Fibroblast of skin of abdomen (primary cell): ENCODE results near the gene CDH11.

ENCODE experiments used
- DNase-seq: peaks from one replicate; pipeline ENCODE4 v3.0.0-alpha.2; 2013

The CDH11 gene

GRCh38 chr16:65116818-65117430, 4.9 kb downstream of the CDH11 start:
- DNase-seq = peak; percentile 51

- no peak for DNase-seq
These were observed 5.6 kb downstream of the CDH11 start for GRCh38 chr16:65116216-65116615.

- no peak for DNase-seq
These were observed 7.3 kb downstream of the CDH11 start for GRCh38 chr16:65114527-65114926.

GRCh38 chr16:65113441-65113840, 8.4 kb downstream of the CDH11 start:
- DNase-seq = no peak

DNA sequence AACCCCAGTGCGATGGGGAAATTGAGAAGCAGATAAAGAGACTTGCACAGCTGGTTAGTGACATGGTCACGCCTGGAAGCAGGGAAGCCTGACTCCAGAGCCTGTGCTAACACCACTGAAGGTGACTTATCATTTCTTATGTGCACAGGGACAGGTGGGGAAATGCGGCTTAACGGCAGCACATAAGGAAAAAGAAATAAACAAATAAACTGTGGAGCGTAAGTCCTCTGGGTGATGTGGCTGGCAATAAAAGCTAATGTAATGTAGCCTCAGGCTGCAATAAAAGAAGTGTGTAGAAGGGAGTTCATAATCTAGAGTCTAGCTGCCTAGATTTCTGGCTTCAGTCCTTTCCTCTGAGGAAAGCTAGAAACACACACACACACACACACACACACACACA, 10.6 kb downstream of the CDH11 start:
- DNase-seq = no peak

- DNase-seq = peak; percentile 78
These were observed 15.1 kb downstream of the CDH11 start for GRCh38 chr16:65106757-65107156.

- DNase-seq = no peak
These were observed 16.7 kb downstream of the CDH11 start for GRCh38 chr16:65105171-65105570.

DNA sequence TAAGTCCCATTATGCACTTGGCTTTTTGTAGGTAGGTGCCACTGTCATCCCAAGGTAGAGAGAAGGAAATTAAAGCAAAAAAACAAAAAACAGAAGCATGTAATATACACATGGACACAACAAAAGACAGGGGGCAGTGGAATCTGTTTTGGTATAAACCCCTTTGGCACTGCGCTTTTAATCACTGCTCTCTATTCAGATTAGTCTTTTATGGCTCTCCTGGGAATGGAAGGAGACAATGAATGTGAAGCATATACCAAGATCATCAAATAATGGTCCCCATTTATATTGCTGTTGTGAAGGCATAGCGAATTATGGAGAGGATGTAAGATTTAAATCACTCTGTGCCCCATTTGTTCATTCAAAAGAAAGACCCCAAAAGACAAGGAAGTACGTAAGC, 17.4 kb downstream of the CDH11 start:
- no peak for DNase-seq

DNA sequence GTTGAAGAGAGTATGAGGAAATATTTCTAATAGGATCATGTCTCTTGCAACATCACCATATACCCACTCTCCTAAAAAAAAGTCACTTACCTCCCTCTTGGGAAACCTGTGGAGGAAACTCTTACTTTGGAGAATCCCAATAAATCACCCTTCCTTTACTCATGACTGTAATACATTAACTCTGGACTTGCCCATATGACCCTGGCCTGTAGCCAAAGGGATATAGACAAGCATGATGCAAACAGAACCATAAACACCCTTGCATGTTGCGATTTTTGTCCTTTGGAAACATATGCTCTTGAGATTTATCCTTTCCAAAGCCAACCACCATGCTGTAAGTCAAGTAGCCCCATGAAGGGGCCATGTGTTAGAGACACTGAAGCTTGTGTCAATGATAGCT, 19.5 kb downstream of the CDH11 start:
- DNase-seq = no peak

DNA sequence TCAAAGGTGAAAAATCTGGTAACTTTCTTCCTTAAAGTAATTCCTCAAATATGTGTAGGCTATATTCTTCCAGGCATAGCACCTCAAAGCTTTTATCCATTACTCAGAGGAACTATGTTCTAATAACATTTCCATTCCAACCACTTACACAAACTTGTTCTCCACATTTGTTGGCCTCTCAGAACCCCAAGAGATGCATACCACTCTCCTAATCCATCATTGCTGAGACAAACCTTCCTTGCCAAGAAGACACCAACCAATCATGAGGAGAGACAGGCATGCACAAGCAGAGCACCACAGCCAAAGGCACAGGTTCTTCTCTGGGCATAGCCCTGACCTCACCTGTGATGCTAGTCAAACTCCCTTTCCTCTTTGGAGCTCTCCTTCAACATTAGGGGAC, 20.9 kb downstream of the CDH11 start:
- peak; percentile 43 for DNase-seq

GRCh38 chr16:65099607-65100006, 22.3 kb downstream of the CDH11 start:
- DNase-seq = no peak

DNA sequence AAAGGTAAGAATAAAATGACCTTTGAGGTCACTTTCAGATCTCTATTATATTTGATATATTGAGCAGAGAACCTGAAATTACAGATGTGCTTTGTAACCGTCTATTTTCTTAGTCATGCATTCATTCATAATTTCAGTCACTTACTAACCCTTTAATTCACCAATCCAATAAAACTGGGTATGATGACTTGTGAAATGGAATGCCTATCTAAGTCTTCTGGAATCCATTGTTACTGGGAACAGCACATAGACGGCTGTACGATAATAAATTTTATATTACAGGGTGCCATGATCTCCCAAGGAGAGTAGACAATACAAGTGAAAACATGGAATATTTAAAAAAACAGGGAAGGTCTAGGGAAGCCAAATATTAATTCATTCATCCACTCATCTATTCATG, 22.9 kb downstream of the CDH11 start:
- peak; percentile 43 for DNase-seq

GRCh38 chr16:65097296-65097695, 24.6 kb downstream of the CDH11 start:
- no peak for DNase-seq

DNA sequence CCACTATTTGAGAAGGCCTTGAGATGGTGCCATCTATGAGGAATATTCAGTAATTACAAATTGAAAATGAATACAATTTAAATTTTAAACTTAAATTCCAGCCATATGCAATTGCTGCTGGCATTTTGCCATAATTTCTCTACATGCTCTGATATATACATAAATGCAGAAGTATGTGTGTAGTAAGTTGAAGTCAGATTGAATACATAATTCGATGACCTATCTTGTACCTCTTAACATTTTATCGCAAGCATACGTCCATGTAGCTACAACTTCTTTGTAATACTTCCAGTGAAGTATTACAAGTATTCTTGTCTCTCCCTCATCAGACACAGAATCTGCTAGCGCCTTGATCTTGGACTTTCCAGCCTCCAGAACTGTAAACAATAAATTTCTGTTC, 26.0 kb downstream of the CDH11 start:
- no peak for DNase-seq

- DNase-seq = no peak
These were observed 26.7 kb downstream of the CDH11 start for GRCh38 chr16:65095090-65095728.

- DNase-seq = no peak
These were observed 27.9 kb downstream of the CDH11 start for GRCh38 chr16:65094009-65094408.

DNA sequence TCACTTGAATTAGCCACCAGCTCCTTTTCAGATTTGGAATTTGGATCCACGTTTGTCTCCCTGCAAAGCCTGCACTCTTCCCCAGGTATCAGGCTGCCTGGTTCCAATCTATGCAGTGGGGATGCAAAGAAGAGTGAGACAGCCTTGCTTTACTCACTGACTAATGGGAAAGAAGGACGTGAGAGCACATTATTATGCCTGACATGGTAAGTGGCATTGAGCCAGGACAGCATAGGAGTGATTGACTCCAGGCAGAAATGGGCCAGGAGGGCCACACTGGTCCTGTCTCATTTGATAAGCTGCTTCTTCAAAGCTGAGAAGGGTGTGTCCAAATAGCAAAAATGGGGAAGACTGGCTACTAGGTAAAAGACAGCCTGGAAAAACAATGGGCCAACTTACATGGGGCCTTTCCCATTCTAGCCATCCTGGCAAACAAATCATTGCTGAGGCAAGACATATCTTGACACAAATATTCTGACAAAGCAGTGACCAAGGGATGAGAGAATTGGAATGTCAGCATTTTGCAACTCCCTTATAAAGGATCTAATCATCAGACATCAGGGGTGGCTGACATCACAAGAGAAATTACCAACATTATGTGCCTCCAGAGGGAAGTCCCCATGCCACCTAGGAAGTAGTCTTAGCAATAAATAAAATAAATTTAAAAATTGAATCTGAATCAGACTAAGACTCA, 38.6 kb downstream of the CDH11 start:
- peak; percentile 40 for DNase-seq

DNA sequence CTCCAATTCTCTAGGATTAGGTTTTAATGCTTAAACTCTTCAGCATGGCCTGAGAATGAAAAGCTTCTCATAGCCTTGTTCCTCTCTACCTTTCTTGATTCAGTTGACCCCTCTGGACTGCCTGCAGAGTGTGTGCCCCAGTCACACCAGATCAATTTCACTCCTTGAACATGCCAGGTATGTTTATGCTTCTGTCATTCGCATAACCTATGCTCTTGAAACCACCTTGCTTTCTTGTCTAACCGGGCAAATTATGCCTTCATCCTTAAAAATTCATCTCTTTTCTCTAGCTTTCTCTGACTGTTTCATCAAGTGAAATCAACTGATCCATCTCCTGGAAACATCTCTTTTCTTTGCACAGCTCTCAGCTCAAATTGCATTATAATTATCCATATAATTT, 42.3 kb downstream of the CDH11 start:
- DNase-seq = no peak

DNA sequence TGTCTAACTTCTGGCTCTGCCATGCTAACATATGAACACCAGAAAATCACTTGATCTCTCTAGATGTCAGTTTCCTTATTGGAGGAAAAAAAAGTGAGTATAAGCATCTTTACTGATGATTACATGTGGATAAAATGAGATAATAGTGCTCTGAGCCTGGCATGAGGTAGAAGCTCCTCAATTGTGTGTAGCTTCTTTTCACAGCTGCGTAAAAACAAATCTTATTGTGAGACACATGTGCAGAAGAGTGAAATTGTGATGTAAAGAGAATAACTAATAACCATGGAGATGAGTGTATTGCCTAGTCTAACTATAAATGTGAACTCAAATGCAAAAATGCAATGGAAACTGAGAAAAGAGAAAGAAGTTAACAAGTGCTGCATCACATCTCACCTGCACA, 44.7 kb downstream of the CDH11 start:
- no peak for DNase-seq

- no peak for DNase-seq
These were observed 46.0 kb downstream of the CDH11 start for GRCh38 chr16:65075877-65076276.

GRCh38 chr16:65071433-65072311, 50.2 kb downstream of the CDH11 start:
- DNase-seq = no peak

GRCh38 chr16:65070831-65071432, 50.9 kb downstream of the CDH11 start:
- DNase-seq = peak; percentile 95

DNA sequence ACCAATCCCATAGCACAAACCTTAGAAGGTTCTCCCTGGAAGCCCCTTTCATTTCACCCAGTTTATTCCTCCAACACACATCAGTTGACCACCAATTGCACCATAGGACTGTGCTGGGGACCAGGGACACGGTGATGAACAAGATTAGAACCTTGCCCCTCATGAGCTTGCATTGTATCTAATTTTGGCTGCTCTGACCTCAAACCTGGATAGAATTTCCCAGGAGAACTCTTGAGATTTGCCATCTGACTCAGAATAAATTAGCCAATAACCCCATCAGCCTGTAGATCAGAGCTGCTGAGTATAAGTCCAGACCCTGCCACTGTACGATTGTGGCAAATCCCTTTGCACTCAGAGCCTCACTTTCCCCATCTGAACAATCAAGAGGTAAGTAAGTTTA, 52.1 kb downstream of the CDH11 start:
- DNase-seq = peak; percentile 19
